ENCODE measurements around the gene DTNB.

DTNB gene

GRCh38 chr2:25379535-25379934, 293.8 kb downstream of the DTNB start:
- no peak for DNase-seq

GRCh38 chr2:25378731-25379490, 294.5 kb downstream of the DTNB start:
- no peak for DNase-seq

- DNase-seq, result no peak
Measured at GRCh38 chr2:25377822-25378421, 295.5 kb downstream of the DTNB start.

DNA sequence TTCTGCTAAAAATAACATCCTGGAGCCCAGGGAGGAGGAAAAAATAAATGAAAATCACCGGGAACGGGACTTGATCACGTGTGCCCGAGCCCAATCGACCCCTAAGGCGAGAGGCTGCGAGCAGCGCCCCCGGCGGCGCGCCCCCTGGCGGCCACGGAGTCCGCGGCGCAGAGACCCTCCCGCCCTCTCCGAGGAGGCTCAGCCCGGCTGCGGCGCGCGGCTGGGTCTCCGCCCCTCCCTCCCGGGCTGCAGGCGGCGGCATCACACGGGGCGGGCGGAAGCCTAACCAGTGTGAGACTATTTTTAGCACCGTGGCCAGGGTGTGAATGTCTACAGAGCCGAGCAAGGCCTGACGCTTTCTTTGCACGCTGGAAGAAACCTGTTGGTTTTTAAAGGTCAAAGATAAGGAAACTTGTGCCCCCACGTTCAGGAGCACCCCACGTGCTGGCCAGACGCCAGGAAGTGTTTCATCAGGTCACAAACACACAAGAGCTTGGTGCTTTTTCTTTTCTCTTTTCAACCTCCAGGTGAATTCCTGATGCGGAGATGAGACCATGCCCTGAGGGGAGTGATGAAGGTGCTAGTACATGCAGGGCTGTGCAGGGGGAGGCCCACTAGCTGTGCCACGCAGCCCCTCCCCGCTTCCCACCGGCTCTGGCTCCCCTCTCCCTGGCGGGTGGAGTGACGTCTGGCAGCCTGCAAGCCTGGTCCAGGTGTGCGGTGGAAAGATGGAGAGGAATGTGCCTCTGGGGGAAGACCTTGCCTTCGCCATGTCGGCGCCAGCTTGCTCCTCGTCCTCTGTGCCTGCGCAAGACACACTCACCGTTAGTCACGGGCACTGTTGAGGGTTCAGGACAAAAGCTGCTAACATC, 296.4 kb downstream of the DTNB start:
- peak; percentile 82 to 94 (median 87) for DNase-seq

- no peak for DNase-seq
Measured at GRCh38 chr2:25375989-25376545, 297.3 kb downstream of the DTNB start.

- DNase-seq, result no peak
Measured at GRCh38 chr2:25375371-25375988, 297.9 kb downstream of the DTNB start.

DNA sequence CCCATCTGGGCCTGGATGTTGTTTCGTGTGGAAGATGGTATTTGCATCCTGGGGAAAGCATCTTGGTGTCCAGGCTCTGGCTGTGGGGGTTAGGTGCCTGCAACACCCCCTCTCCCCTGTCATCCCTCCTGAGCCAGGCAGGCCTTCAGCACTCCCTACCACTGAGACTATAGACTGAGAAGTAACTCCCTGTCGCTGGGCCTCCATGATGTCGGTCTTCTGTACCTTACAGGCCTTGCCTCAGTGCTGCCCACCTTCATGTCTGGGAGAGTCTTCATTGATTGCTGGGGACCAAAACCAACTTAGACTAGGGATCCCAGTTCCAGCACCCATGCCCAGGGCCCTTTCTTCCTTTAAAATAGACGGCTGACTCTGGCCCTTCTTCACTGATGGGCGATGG, 298.6 kb downstream of the DTNB start:
- DNase-seq, result no peak

GRCh38 chr2:25374411-25374810, 299.0 kb downstream of the DTNB start:
- DNase-seq, result no peak

- no peak for DNase-seq
Measured at GRCh38 chr2:25373269-25373981, 300.0 kb downstream of the DTNB start.

DNA sequence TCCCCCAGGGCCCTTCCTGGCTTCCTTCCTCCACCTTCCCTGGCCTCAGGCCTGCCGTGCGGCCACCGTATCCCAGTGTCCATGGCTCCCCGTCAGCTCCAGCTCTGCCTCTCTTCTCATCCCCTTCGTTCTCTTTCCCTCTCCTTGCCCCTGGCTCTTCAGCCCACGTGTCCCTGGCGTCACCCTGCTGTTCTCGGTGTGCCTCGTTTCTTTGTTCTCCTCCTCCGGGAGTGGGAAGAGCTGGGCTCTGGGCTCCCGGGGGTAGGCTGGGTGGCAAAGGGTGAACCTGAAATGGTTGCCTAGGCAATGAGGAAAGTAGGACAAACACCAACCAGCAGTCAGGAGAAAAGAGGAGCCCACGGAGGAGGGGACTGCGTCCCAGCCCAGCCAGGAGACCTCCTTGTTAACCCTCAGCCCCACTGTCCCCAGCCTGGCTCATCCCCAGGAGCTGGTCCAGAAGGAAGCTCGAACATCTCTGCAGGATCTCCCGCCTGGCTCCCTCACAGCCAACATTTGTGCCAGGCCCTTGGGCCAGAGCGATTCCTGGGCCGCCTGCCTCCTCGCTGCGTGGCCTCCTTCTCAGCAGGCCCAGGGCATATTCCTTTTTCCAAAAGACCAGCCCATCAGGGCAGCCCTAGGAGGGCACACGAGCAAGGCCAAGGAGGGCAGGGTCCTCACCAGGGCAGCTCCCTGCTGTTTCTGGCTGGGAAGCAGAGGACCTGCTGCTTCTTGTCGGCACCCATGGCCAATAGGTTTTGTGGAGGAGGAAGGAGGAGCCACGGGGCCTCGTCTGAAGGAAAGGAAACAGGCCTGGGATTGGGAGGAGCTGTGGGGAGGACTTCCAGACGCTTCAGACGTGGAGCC, 300.7 kb downstream of the DTNB start:
- DNase-seq, result no peak

DNA sequence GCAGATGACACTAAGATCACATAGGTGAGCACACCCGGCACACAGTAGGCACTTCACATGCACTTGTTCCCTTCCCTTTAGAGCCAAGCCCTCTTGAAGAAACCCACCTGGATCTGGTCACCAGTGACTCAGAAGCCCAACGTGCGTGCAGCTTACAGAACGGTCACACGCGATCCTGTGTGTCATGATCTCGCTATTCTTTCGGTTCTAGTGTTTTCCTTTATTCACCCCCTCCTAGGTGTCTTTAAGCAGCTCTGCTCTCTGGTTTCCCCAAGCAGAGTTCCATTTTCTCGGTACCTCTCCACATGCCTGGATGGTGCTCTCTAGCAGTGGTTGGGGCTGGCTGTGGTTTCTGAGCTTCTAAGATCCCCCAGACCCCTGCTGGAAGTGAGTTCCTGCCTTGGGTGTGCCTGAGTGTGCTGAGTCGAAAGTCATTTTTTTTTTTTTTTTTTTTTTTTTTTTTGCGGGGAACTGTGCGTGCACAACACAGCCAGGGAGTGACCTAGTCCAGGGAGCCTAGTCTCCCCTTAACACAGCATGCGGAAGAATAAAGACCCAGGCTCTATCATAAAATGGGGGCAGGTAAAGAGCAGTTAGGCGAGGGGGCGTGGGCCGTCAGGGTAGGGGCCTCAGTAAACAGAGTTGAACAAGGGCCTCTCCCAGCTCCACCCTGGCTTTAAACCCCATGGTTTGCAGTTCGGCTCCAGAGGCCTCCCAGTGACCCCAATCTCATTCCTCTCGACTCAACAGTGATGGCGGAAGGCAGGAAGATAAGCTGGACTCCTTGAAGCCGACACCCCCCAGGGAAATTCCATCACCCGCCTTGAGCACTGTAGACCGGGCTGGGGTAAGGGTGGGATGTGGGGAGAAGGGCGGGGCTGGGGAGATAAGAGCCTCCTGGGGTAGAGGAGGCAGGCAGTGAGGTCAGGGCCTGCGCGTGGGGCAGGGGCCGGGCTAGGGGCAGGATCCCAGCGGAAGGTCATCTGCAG, 301.8 kb downstream of the DTNB start:
- DNase-seq, result no peak

- no peak for DNase-seq
Measured at GRCh38 chr2:25369876-25370275, 303.5 kb downstream of the DTNB start.

GRCh38 chr2:25369439-25369838, 303.9 kb downstream of the DTNB start:
- DNase-seq, result no peak

DNA sequence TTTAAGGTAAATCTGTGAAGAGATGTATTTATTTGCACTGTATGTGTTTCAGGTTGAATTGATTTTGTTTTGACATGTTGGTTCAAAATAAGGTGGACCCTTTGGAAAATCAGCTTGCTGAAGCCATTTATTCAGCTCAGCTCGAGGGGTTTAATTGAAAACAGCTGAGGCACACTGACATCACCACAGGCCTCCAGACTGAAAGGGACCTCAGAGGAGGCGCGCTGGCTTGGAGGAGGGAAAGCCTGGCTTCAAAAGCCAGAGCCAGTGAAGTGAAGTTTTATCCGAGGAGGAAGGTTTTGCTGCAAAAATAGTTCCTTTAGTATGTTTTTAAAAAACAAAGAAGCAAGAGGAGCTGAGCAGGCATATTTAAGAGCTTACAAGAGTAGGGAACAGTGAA, 304.7 kb downstream of the DTNB start:
- no peak for DNase-seq

DNA sequence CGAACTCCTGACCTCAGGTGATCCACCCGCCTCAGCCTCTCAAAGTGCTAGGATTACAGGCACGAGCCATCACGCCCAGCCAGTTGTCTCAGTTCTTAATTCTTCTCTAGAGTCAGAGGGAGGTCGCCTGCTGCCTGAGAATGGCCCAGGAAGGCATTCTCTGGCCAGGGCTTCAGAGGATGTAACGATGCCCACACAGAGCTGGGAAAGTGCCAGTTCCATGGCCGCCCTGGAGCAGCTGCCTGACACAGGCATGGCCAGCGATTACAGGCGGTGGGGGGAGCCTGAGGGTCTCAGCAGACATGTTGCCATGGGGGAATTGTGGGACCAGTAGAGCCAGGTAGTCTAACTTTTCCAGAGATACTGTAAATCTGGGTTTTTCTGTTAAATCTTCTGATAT, 306.1 kb downstream of the DTNB start:
- DNase-seq, result no peak

GRCh38 chr2:25366629-25367028, 306.7 kb downstream of the DTNB start:
- no peak for DNase-seq

GRCh38 chr2:25365241-25365640, 308.1 kb downstream of the DTNB start:
- DNase-seq, result no peak

GRCh38 chr2:25363733-25364132, 309.6 kb downstream of the DTNB start:
- no peak for DNase-seq

- DNase-seq, result peak in 4 of 5 donors; percentile 43 to 56 (median 50)
Measured at GRCh38 chr2:25362434-25363145, 310.8 kb downstream of the DTNB start.

Data from T-helper 1 cell (primary cell).